GM23248 (cell line): Measurements from ENCODE around the gene METRNL. TPM values are rescaled to one million over a fixed set of nuclear protein-coding genes. Genes with fewer than 3 reads are reported as not detected.

Experiments
- DNase-seq: peaks from one replicate; pipeline ENCODE4 v3.0.0-alpha.2; 2015
- H2AFZ ChIP-seq: fragments of 200-600 bp; sonication (generic); 2 replicates; pipeline ENCODE4 v1.6.1; 2016; ENCODE audit warnings: antibody characterized with exemption
- H3F3A ChIP-seq: fragments of 200-600 bp; sonication (generic); 2 replicates; pipeline ENCODE4 v1.6.1; 2016; ENCODE audit warnings: mild to moderate bottlenecking, antibody characterized with exemption, mixed run types; ENCODE audit not compliant: insufficient read depth
- H3K27ac ChIP-seq: fragments of 200-600 bp; sonication (generic); 2 replicates; pipeline ENCODE4 v1.5.1; 2016; ENCODE audit warnings: mild to moderate bottlenecking
- H3K27me3 ChIP-seq: fragments of 200-600 bp; sonication (generic); replicated peaks from 2 replicates; pipeline ENCODE4 v1.6.1; 2016; ENCODE audit warnings: mild to moderate bottlenecking; ENCODE audit not compliant: insufficient read depth
- H3K36me3 ChIP-seq: fragments of 200-600 bp; sonication (generic); 2 replicates; pipeline ENCODE4 v1.6.1; 2016; ENCODE audit warnings: low read depth, mild to moderate bottlenecking
- H3K4me1 ChIP-seq: fragments of 200-600 bp; sonication (generic); 2 replicates; pipeline ENCODE4 v1.6.1; 2016; ENCODE audit warnings: mild to moderate bottlenecking; ENCODE audit not compliant: insufficient read depth
- H3K4me2 ChIP-seq: fragments of 200-600 bp; sonication (generic); one replicate; pipeline ENCODE4 v1.6.1; 2016; ENCODE audit warnings: mild to moderate bottlenecking; ENCODE audit not compliant: unreplicated experiment
- H3K4me3 ChIP-seq: fragments of 200-600 bp; sonication (generic); 2 replicates; pipeline ENCODE4 v1.5.1; 2016; ENCODE audit warnings: mild to moderate bottlenecking
- H3K79me2 ChIP-seq: fragments of 200-600 bp; sonication (generic); 2 replicates; pipeline ENCODE4 v1.6.1; 2016; ENCODE audit warnings: mild to moderate bottlenecking; ENCODE audit not compliant: insufficient read depth
- H3K9ac ChIP-seq: fragments of 200-600 bp; sonication (generic); 2 replicates; pipeline ENCODE4 v1.6.1; 2016; ENCODE audit warnings: mild to moderate bottlenecking
- H3K9me2 ChIP-seq: fragments of 200-600 bp; sonication (generic); 2 replicates; pipeline ENCODE4 v1.6.1; 2016; ENCODE audit warnings: mixed run types, mild to moderate bottlenecking, moderate library complexity; ENCODE audit not compliant: insufficient read depth
- H3K9me3 ChIP-seq: fragments of 200-600 bp; sonication (generic); one replicate; pipeline ENCODE4 v1.6.1; 2017; ENCODE audit warnings: low read depth
- H4K20me1 ChIP-seq: fragments of 200-600 bp; sonication (generic); 2 replicates; pipeline ENCODE4 v1.6.0; 2016; ENCODE audit not compliant: insufficient read depth
- EZH2 ChIP-seq: fragments of 200-600 bp; sonication (generic); IDR thresholded peaks from 2 replicates; pipeline ENCODE4 v1.6.1; 2018; ENCODE audit warnings: antibody characterized with exemption, mild to moderate bottlenecking; ENCODE audit not compliant: insufficient read depth, poor library complexity, severe bottlenecking
- EZH2phosphoT487 ChIP-seq: fragments of 200-600 bp; sonication (generic); IDR thresholded peaks from 2 replicates; pipeline ENCODE4 v1.6.1; 2018; ENCODE audit warnings: antibody characterized with exemption, moderate library complexity, mild to moderate bottlenecking, low read depth; ENCODE audit not compliant: insufficient read depth
- WGBS, 2 experiments: methylation state at CpG; one replicate each; pipeline ENCODE4 v1.1.6; 2015 to 2017; ENCODE audit warnings: low lambda C conversion rate in 2 of 2, low coverage in 1 of 2; ENCODE audit errors: missing lambda C conversion rate in 2 of 2; 5-methylcytosine and 5-hydroxymethylcytosine counted together
- in situ Hi-C: fragments of 300-500 bp; cut with MboI; formaldehyde crosslinking; loops from 2 replicates; pipeline ENCODE4 v1.15.0; 2020
- polyA plus RNA-seq: library from polyadenylated mRNA; unstranded; fragments of >200 nt; fragmentation: Nextera tagmentation; extraction: Ambion mirVana; gene quantifications from 2 replicates; pipeline ENCODE4 v1.2.1, GENCODE V29; 2016
- total RNA-seq: library from RNA; depleted of rRNA; stranded (reverse); fragments of >200 nt; shearing (Covaris generic); gene quantifications from 2 replicates; pipeline ENCODE4 v1.2.3, GENCODE V29; 2014

Gene METRNL
- total and polyA plus RNA-seq, 2 experiments from 2014 or later = 28.4 to 305 TPM

DNA sequence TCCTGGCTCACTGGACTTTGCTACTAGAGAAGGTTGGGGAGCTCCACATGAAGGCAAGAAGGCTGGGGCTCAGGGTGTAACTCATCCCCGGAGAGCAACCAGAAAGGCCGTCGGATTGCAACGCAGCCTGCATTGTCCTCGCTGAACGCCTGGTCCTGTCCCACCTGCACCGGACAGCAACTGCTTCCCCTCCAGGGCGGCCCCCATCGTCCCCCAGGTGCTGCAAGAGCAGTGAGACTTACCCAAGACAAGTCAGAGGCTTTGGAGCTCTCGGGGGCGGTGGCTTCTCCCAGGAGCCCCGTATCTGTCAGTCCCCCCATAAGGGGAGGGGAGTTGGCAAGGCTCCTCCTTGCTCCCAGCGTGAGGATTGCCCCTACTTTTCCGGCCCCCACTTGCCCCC, 18.4 kb downstream of the METRNL start:
- in situ Hi-C loops = no loop called here
- 37 to 48% methylated on average over 12 to 14 of the region's 14 CpGs for WGBS, 2 experiments

DNA sequence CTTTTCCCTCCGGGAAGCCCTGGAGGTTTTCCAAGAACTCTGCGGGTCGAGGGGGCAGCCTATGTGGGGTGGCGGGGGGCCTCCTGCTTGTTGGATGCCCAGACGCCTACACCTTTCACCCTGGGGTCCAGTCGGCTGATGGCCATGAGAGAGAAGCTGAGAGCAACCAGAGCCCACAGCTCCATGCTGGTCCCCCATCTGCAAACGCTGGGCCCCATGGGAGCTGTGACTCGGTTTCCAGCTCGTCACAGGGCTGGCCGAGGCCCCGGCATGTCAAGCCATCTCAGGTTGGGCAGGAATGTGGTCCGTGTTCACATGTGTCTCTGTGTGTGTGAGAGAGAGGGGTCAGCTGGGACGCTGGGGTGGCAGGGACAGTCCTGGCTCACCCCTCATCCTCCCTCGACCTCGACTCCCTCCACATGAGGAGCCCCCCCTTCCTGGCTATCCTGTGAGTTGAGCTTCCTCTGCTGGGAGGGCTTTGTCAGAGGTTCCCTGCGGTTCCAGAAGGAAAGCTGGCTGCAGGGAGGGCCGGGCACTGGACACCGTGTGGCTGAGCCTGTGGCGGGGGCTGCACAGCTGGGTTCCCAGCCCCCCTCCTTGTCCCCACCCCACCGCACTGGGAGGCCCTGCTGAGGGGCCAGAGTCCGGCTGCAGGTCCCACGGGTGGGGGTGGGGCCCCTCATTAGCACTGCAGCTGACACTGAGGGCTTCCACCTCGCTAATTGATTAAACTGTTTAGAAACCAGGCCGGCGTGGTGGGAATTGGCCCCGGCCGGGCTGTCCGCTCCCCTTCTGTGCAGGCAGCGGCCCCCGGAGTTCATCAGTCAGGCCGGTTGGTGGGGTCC, 19.1 kb downstream of the METRNL start:
- Histone ChIP-seq H3F3A (peaks cover 45% of the 10 kb centered on the region), H4K20me1 (no peaks in the 10 kb centered on the region), H3K4me3 (no peak overlapping the region), H3K9me3 (no peaks in the 10 kb centered on the region), H3K4me1 (peaks cover 40% of the 10 kb centered on the region), H3K79me2 (peaks cover 39% of the 10 kb centered on the region), H3K9me2 (no peaks in the 10 kb centered on the region), H3K27me3 (no peaks in the 10 kb centered on the region), H3K36me3 (peaks cover 36% of the 10 kb centered on the region), H3K4me2 (peak overlapping the region; percentile 36), H3K9ac (peak overlapping the region; percentile 77), H2AFZ (no peak overlapping the region), H3K27ac (peak overlapping the region; percentile 87)
- in situ Hi-C loops = no loop called here
- DNase-seq = peak; percentile 75
- 15 to 17% methylated on average over 29 to 30 of the region's 31 CpGs for WGBS, 2 experiments
- TF ChIP-seq EZH2 (no peak), EZH2phosphoT487 (no peak)

More for the DNA sequence above, 18.4 kb downstream of the METRNL start:
- TF ChIP-seq EZH2 (no peak), EZH2phosphoT487 (no peak)
- Histone ChIP-seq H3K36me3 (peaks cover 42% of the 10 kb centered on the region), H3K4me1 (peaks cover 40% of the 10 kb centered on the region), H3K9ac (peak overlapping the region; percentile 77), H3K9me3 (no peaks in the 10 kb centered on the region), H3K9me2 (no peaks in the 10 kb centered on the region), H3K27me3 (no peaks in the 10 kb centered on the region), H3K27ac (peak overlapping the region; percentile 87), H3F3A (peaks cover 42% of the 10 kb centered on the region), H3K4me3 (no peak overlapping the region), H4K20me1 (no peaks in the 10 kb centered on the region; the same call in 1 of the 2 replicates), H2AFZ (no peak overlapping the region), H3K79me2 (peaks cover 45% of the 10 kb centered on the region), H3K4me2 (no peak overlapping the region)
- no peak for DNase-seq

DNA sequence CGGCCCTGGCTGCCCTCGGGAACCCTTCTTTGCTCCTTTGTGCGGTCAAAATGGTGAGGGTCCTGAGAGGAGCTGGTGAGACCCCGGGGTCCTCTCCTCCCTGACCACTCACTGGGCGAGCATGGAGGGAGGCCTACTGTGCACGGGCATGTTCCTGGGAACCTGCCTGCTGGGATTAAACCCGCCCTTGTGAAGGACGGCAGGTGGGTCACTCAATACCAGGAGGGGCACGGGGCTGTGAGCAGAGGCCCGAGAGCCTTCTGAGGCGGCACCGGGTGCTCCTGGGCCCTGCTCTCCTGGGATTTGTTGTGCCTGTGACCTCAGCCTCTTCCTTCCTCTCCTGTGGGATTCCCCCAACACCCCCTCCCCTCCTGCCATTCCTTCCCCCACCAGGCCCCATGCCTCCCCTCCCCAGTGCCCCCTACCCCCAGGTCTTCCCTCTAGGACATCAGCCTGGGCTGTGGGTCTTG, 19.7 kb downstream of the METRNL start:
- no peaks in the 10 kb centered on the region for H4K20me1 ChIP-seq
- peaks cover 40% of the 10 kb centered on the region for H3K4me1 ChIP-seq
- peaks cover 29% of the 10 kb centered on the region for H3K36me3 ChIP-seq
- H3K4me3 ChIP-seq = 0 out of 2 replicates have a peak overlapping the region, but pooled peaks have one; percentile 1
- 25 to 29% methylated on average over 10 to 12 of the region's 12 CpGs for WGBS, 2 experiments
- H2AFZ ChIP-seq = no peak overlapping the region
- peak overlapping the region; percentile 87 for H3K27ac ChIP-seq
- peak; percentile 53 for DNase-seq
- H3F3A ChIP-seq = peaks cover 45% of the 10 kb centered on the region
- H3K9me3 ChIP-seq = no peaks in the 10 kb centered on the region
- no peaks in the 10 kb centered on the region for H3K9me2 ChIP-seq
- no peaks in the 10 kb centered on the region for H3K27me3 ChIP-seq
- H3K79me2 ChIP-seq = peaks cover 32% of the 10 kb centered on the region
- in situ Hi-C loops = no loop called here
- H3K9ac ChIP-seq = peak overlapping the region; percentile 77
- peak overlapping the region; percentile 36 for H3K4me2 ChIP-seq
- no peak for TF ChIP-seq EZH2phosphoT487
- no peak for TF ChIP-seq EZH2

DNA sequence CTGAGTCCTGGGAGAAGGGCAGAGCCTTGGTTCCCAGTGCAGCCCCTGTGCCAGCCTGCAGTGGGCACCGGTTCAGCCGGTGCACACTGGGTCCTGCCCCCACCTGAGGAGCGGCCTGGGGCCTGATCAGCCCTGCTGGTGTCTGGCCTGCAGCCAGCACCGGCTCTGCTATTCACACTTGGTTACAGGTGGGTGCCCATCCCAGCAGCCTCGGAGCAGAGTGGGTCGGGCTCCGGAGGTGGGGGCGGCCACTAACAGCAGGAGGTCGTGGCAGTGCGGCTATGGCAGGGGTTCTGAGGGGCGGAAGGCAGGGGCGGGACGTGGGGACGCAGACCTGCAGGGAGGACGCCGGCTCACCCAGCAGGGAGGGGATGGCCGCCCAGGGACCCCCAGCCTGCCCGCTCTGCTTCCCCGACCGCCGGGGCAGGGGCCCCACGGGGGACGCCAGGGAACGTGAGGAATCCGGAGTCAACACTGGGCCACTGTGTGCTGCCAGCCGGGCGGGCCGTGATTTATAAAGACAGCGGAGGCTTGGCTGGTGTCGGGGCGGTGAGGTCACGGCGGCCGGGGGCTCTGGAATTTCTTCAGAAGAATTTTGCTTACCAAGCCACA, 20.3 kb downstream of the METRNL start:
- in situ Hi-C loops = no loop called here
- Histone ChIP-seq H3K4me3 (0 out of 2 replicates have a peak overlapping the region, but pooled peaks have one; percentile 1), H3K27me3 (no peaks in the 10 kb centered on the region), H3K4me2 (peak overlapping the region; percentile 36), H3K27ac (peak overlapping the region; percentile 87), H3K4me1 (peaks cover 40% of the 10 kb centered on the region), H2AFZ (no peak overlapping the region), H3F3A (peaks cover 45% of the 10 kb centered on the region), H3K9ac (peak overlapping the region; percentile 77), H3K36me3 (peaks cover 24% of the 10 kb centered on the region), H3K79me2 (peaks cover 27% of the 10 kb centered on the region), H3K9me2 (no peaks in the 10 kb centered on the region), H4K20me1 (no peaks in the 10 kb centered on the region), H3K9me3 (no peaks in the 10 kb centered on the region)
- peak; percentile 80 for DNase-seq
- TF ChIP-seq EZH2 (no peak), EZH2phosphoT487 (no peak)
- 6% methylated on average over 9 to 34 of the region's 34 CpGs for WGBS, 2 experiments
